GM19239 (cell line): ENCODE results near the gene ZFP90.

Experiments used
- DNase-seq: peaks from one replicate; pipeline ENCODE4 v3.0.0; 2011; ENCODE audit warnings: low spot score; ENCODE audit not compliant: insufficient read length
- FAIRE-seq: peaks from 2 replicates; lab custom pipeline; 2011; peaks lifted over from hg19 to GRCh38; lab: Jason Lieb, UNC

Gene ZFP90

GRCh38 chr16:68574479-68574878 is 35.4 kb downstream of the ZFP90 start:
- FAIRE-seq: no peak
- DNase-seq: no peak

GRCh38 chr16:68575082-68575481 is 36.0 kb downstream of the ZFP90 start:
- no peak for DNase-seq
- no peak for FAIRE-seq

- DNase-seq (no peak), FAIRE-seq (no peak)
Measured at GRCh38 chr16:68577352-68577853, 38.3 kb downstream of the ZFP90 start.

GRCh38 chr16:68590201-68590994 is 51.3 kb downstream of the ZFP90 start:
- no peak for FAIRE-seq
- peak; percentile 32 for DNase-seq

- DNase-seq: no peak
- FAIRE-seq: no peak
Measured at GRCh38 chr16:68592466-68593337, 53.6 kb downstream of the ZFP90 start.

- FAIRE-seq: no peak
- no peak for DNase-seq
Measured at GRCh38 chr16:68596266-68596665, 57.2 kb downstream of the ZFP90 start.

GRCh38 chr16:68599586-68599985 is 60.5 kb downstream of the ZFP90 start:
- DNase-seq: no peak
- FAIRE-seq: no peak

GRCh38 chr16:68605746-68606145 is 66.7 kb downstream of the ZFP90 start:
- DNase-seq (no peak), FAIRE-seq (no peak)

- FAIRE-seq (no peak), DNase-seq (no peak)
Measured at GRCh38 chr16:68607443-68607842, 68.4 kb downstream of the ZFP90 start.

- DNase-seq (no peak), FAIRE-seq (no peak)
Measured at GRCh38 chr16:68608330-68608729, 69.2 kb downstream of the ZFP90 start.

- no peak for FAIRE-seq
- no peak for DNase-seq
Measured at GRCh38 chr16:68612996-68613395, 73.9 kb downstream of the ZFP90 start.

- DNase-seq: no peak
- FAIRE-seq: no peak
Measured at GRCh38 chr16:68617734-68618133, 78.6 kb downstream of the ZFP90 start.
